Esophagus squamous epithelium (tissue), 4 donors: ENCODE data around the gene FRMD3.

Source experiments
- CTCF ChIP-seq, 6 experiments: fragments of 450-650 bp in 4 of 6; fragments of 200-600 bp in 2 of 6; sonication (generic) in 2 of 6; IDR thresholded peaks; one replicate each; pipeline ENCODE4 v1.5.1; 2016 to 2019; ENCODE audit warnings: antibody characterized with exemption in 6 of 6, mild to moderate bottlenecking in 4 of 6, moderate library complexity in 4 of 6
- POLR2A ChIP-seq, 4 donors: fragments of 450-650 bp; IDR thresholded peaks; one replicate each; pipeline ENCODE4 v1.6.1; 2017; ENCODE audit warnings: antibody characterized with exemption in 4 of 4, mild to moderate bottlenecking in 4 of 4, moderate library complexity in 3 of 4

- TF ChIP-seq CTCF (IDR thresholded peaks at IDR 0.05) (no peak), POLR2A (IDR thresholded peaks at IDR 0.05) (no peak)
Observed at GRCh38 chr9:83315649-83316048, 222.6 kb downstream of the FRMD3 start.
